ENCODE results near the gene DRICH1.
"Not testable (repeated sequence)": the region's sequence is repeated elsewhere in the genome, so short reads cannot be mapped to it uniquely, and the experiment has no call there.

DRICH1 gene

GRCh38 chr22:23608583-23608982, 23.5 kb downstream of the DRICH1 start:
- H3K4me3 ChIP-seq (ENCODE audit: control insufficient read depth in 1 of 7, extremely low read depth in 1 of 7, insufficient read depth in 4 of 7, low read depth in 2 of 7, low read length in 6 of 7): no peak overlapping the region

GRCh38 chr22:23606204-23607131, 25.7 kb downstream of the DRICH1 start:
- DNase-seq: no peak
- Histone ChIP-seq H3K4me1 (ENCODE audit: control extremely low read depth in 1 of 4, control insufficient read depth in 4 of 4, insufficient read depth in 4 of 4, low read length in 3 of 4) (peaks cover 0 to 2% (median 0%) of the 10 kb centered on the region in 4 experiments), H3K9me3 (ENCODE audit: control extremely low read depth in 1 of 5, control insufficient read depth in 4 of 5, insufficient read depth in 2 of 5, low read depth in 1 of 5, low read length in 4 of 5) (no peaks in the 10 kb centered on the region), H3K27ac (ENCODE audit: insufficient read depth in 1 of 2, low read depth in 1 of 2, low read length in 2 of 2, poor library complexity in 1 of 2, severe bottlenecking in 2 of 2) (no peak overlapping the region), H3K4me3 (ENCODE audit: control insufficient read depth in 1 of 7, extremely low read depth in 1 of 7, insufficient read depth in 4 of 7, low read depth in 2 of 7, low read length in 6 of 7) (no peak overlapping the region), H3K36me3 (ENCODE audit: control insufficient read depth in 4 of 4, insufficient read depth in 4 of 4, low read length in 3 of 4) (no peaks in the 10 kb centered on the region), H3K27me3 (replicated peaks in 2 of 5; ENCODE audit: control insufficient read depth in 4 of 5, insufficient read depth in 5 of 5, low read length in 4 of 5) (no peaks in the 10 kb centered on the region)
- CTCF ChIA-PET: no interaction called here
- WGBS (ENCODE audit: insufficient coverage): 98% methylated on average over 18 of the region's 20 CpGs
- POLR2A ChIA-PET: interaction anchor here (0.6 kb wide), 1 partner anchor 31 kb away, joined by 3 read pairs; no protein-coding TSS in a partner anchor

More at GRCh38 chr22:23608583-23608982, 23.5 kb downstream of the DRICH1 start:
- ChIA-PET POLR2A (no interaction called here), CTCF (interaction anchor here (1.2 kb wide), 1 partner anchor 17 kb away, joined by 4 read pairs; no protein-coding TSS in a partner anchor)
- Histone ChIP-seq H3K36me3 (ENCODE audit: control insufficient read depth in 4 of 4, insufficient read depth in 4 of 4, low read length in 3 of 4) (no peaks in the 10 kb centered on the region), H3K27ac (ENCODE audit: insufficient read depth in 1 of 2, low read depth in 1 of 2, low read length in 2 of 2, poor library complexity in 1 of 2, severe bottlenecking in 2 of 2) (no peak overlapping the region), H3K27me3 (replicated peaks in 2 of 5; ENCODE audit: control insufficient read depth in 4 of 5, insufficient read depth in 5 of 5, low read length in 4 of 5) (no peaks in the 10 kb centered on the region), H3K9me3 (ENCODE audit: control extremely low read depth in 1 of 5, control insufficient read depth in 4 of 5, insufficient read depth in 2 of 5, low read depth in 1 of 5, low read length in 4 of 5) (no peaks in the 10 kb centered on the region), H3K4me1 (ENCODE audit: control extremely low read depth in 1 of 4, control insufficient read depth in 4 of 4, insufficient read depth in 4 of 4, low read length in 3 of 4) (peaks cover 0 to 2% (median 0%) of the 10 kb centered on the region in 4 experiments)
- 96% methylated on average over 4 of the region's 6 CpGs for WGBS (ENCODE audit: insufficient coverage)
- no peak for DNase-seq

- H3K9me3 ChIP-seq (ENCODE audit: control extremely low read depth in 1 of 5, control insufficient read depth in 4 of 5, insufficient read depth in 2 of 5, low read depth in 1 of 5, low read length in 4 of 5): no peaks in the 10 kb centered on the region
- no peaks in the 10 kb centered on the region for H3K36me3 ChIP-seq (ENCODE audit: control insufficient read depth in 4 of 4, insufficient read depth in 4 of 4, low read length in 3 of 4)
- no peak overlapping the region for H3K27ac ChIP-seq (ENCODE audit: insufficient read depth in 1 of 2, low read depth in 1 of 2, low read length in 2 of 2, poor library complexity in 1 of 2, severe bottlenecking in 2 of 2)
- H3K4me3 ChIP-seq (ENCODE audit: control insufficient read depth in 1 of 7, extremely low read depth in 1 of 7, insufficient read depth in 4 of 7, low read depth in 2 of 7, low read length in 6 of 7): no peak overlapping the region
- no peaks in the 10 kb centered on the region for H3K27me3 ChIP-seq (replicated peaks in 2 of 5; ENCODE audit: control insufficient read depth in 4 of 5, insufficient read depth in 5 of 5, low read length in 4 of 5)
- WGBS (ENCODE audit: insufficient coverage): 94% methylated on average over 3 of the region's 8 CpGs
- ChIA-PET POLR2A (no interaction called here), CTCF (interaction anchor here (1.3 kb wide), 1 partner anchor 9 kb away, joined by 3 read pairs; no protein-coding TSS in a partner anchor)
- peaks cover 0 to 2% (median 0%) of the 10 kb centered on the region in 4 experiments for H3K4me1 ChIP-seq (ENCODE audit: control extremely low read depth in 1 of 4, control insufficient read depth in 4 of 4, insufficient read depth in 4 of 4, low read length in 3 of 4)
- no peak for DNase-seq
Measured at GRCh38 chr22:23604939-23605712, 27.0 kb downstream of the DRICH1 start.

GRCh38 chr22:23603266-23603665, 28.9 kb downstream of the DRICH1 start:
- WGBS (ENCODE audit: insufficient coverage): 95% methylated on average over 7 of the region's 7 CpGs
- no peak overlapping the region for H3K27ac ChIP-seq (ENCODE audit: insufficient read depth in 1 of 2, low read depth in 1 of 2, low read length in 2 of 2, poor library complexity in 1 of 2, severe bottlenecking in 2 of 2)
- no peaks in the 10 kb centered on the region for H3K4me1 ChIP-seq (ENCODE audit: control extremely low read depth in 1 of 4, control insufficient read depth in 4 of 4, insufficient read depth in 4 of 4, low read length in 3 of 4)
- DNase-seq: no peak
- no peak overlapping the region for H3K4me3 ChIP-seq (ENCODE audit: control insufficient read depth in 1 of 7, extremely low read depth in 1 of 7, insufficient read depth in 4 of 7, low read depth in 2 of 7, low read length in 6 of 7)
- POLR2A ChIA-PET: no interaction called here
- no peaks in the 10 kb centered on the region for H3K36me3 ChIP-seq (ENCODE audit: control insufficient read depth in 4 of 4, insufficient read depth in 4 of 4, low read length in 3 of 4)
- H3K27me3 ChIP-seq (replicated peaks in 2 of 5; ENCODE audit: control insufficient read depth in 4 of 5, insufficient read depth in 5 of 5, low read length in 4 of 5): no peaks in the 10 kb centered on the region
- CTCF ChIA-PET: no interaction called here
- H3K9me3 ChIP-seq (ENCODE audit: control extremely low read depth in 1 of 5, control insufficient read depth in 4 of 5, insufficient read depth in 2 of 5, low read depth in 1 of 5, low read length in 4 of 5): no peaks in the 10 kb centered on the region

GRCh38 chr22:23598805-23599518, 33.2 kb downstream of the DRICH1 start:
- Histone ChIP-seq H3K4me1 (ENCODE audit: control extremely low read depth in 1 of 4, control insufficient read depth in 4 of 4, insufficient read depth in 4 of 4, low read length in 3 of 4) (peaks cover 0 to 4% (median 0%) of the 10 kb centered on the region in 4 experiments), H3K36me3 (ENCODE audit: control insufficient read depth in 4 of 4, insufficient read depth in 4 of 4, low read length in 3 of 4) (no peaks in the 10 kb centered on the region), H3K27me3 (replicated peaks in 2 of 5; ENCODE audit: control insufficient read depth in 4 of 5, insufficient read depth in 5 of 5, low read length in 4 of 5) (no peaks in the 10 kb centered on the region), H3K4me3 (ENCODE audit: control insufficient read depth in 1 of 7, extremely low read depth in 1 of 7, insufficient read depth in 4 of 7, low read depth in 2 of 7, low read length in 6 of 7) (no peak overlapping the region), H3K9me3 (ENCODE audit: control extremely low read depth in 1 of 5, control insufficient read depth in 4 of 5, insufficient read depth in 2 of 5, low read depth in 1 of 5, low read length in 4 of 5) (no peaks in the 10 kb centered on the region), H3K27ac (ENCODE audit: insufficient read depth in 1 of 2, low read depth in 1 of 2, low read length in 2 of 2, poor library complexity in 1 of 2, severe bottlenecking in 2 of 2) (no peak overlapping the region)
- POLR2A ChIA-PET: no interaction called here
- CTCF ChIA-PET: no interaction called here
- DNase-seq: no peak
- 98% methylated on average over 8 of the region's 9 CpGs for WGBS (ENCODE audit: insufficient coverage)

- H3K27me3 ChIP-seq (replicated peaks in 2 of 5; ENCODE audit: control insufficient read depth in 4 of 5, insufficient read depth in 5 of 5, low read length in 4 of 5); CTCF ChIA-PET; POLR2A ChIA-PET; H3K4me3 ChIP-seq (ENCODE audit: control insufficient read depth in 1 of 7, extremely low read depth in 1 of 7, insufficient read depth in 4 of 7, low read depth in 2 of 7, low read length in 6 of 7); H3K9me3 ChIP-seq (ENCODE audit: control extremely low read depth in 1 of 5, control insufficient read depth in 4 of 5, insufficient read depth in 2 of 5, low read depth in 1 of 5, low read length in 4 of 5); H3K27ac ChIP-seq (ENCODE audit: insufficient read depth in 1 of 2, low read depth in 1 of 2, low read length in 2 of 2, poor library complexity in 1 of 2, severe bottlenecking in 2 of 2); H3K36me3 ChIP-seq (ENCODE audit: control insufficient read depth in 4 of 4, insufficient read depth in 4 of 4, low read length in 3 of 4); H3K4me1 ChIP-seq (ENCODE audit: control extremely low read depth in 1 of 4, control insufficient read depth in 4 of 4, insufficient read depth in 4 of 4, low read length in 3 of 4); DNase-seq: not testable (repeated sequence)
- no CpG with 5 or more reads among the region's 7 CpGs for WGBS (ENCODE audit: insufficient coverage)
Measured at GRCh38 chr22:23597576-23598268, 34.4 kb downstream of the DRICH1 start.
